Endothelial cell of umbilical vein (primary cell): ENCODE measurements around the gene SPIRE2. TPM values are rescaled to one million over a fixed set of nuclear protein-coding genes. Genes with fewer than 3 reads are reported as not detected.

Experiments used
- BruUV-seq: library from RNA; stranded (reverse); fragments of 400-500 nt; replicated peaks from 2 replicates; lab custom pipeline; 2021; lab: Mats Ljungman, UMichigan
- CTCF ChIA-PET: fragments of 300-600, 350-600 bp; sonication (Branson Sonifier 250); formaldehyde crosslinking; loops from one replicate; lab custom pipeline; 2021; ENCODE audit warnings: antibody characterized with exemption, inconsistent platforms; lab: Charles Lee
- POLR2A ChIA-PET: fragments of 300-600, 350-600 bp; sonication (Branson Sonifier 250); formaldehyde crosslinking; loops from one replicate; lab custom pipeline; 2021; ENCODE audit warnings: antibody characterized with exemption, inconsistent platforms; lab: Charles Lee
- DNase-seq: peaks from one replicate; pipeline ENCODE4 v3.0.0-alpha.2; 2011; ENCODE audit warnings: low read depth, low spot score
- FAIRE-seq: peaks from 2 replicates; lab custom pipeline; 2011; peaks lifted over from hg19 to GRCh38; lab: Jason Lieb, UNC
- H2AFZ ChIP-seq: 2 replicates; pipeline ENCODE4 v1.6.0; 2012; ENCODE audit warnings: low read depth, low read length, control low read depth, inconsistent platforms
- H3K27ac ChIP-seq: 2 replicates; pipeline ENCODE4 v1.5.1; 2011; ENCODE audit warnings: low read depth, mild to moderate bottlenecking, control low read depth, low read length, moderate library complexity; ENCODE audit not compliant: insufficient read depth
- H3K27me3 ChIP-seq, 2 experiments: 2 replicates each; pipeline versions ENCODE4 v1.6.0 to v1.6.1; 2011; ENCODE audit warnings: low read length in 2 of 2, mixed read lengths in 1 of 2; ENCODE audit not compliant: control insufficient read depth in 2 of 2, insufficient read depth in 2 of 2
- H3K36me3 ChIP-seq, 2 experiments: 2 replicates in 1 of 2; 3 replicates in 1 of 2; pipeline ENCODE4 v1.5.1; 2011; ENCODE audit warnings: low read length in 2 of 2, mild to moderate bottlenecking in 1 of 2, moderate library complexity in 1 of 2; ENCODE audit not compliant: control insufficient read depth in 2 of 2, insufficient read depth in 2 of 2; ENCODE audit errors: extremely low read depth in 1 of 2
- H3K4me1 ChIP-seq: 3 replicates; pipeline ENCODE4 v1.5.1; 2011; ENCODE audit warnings: mild to moderate bottlenecking, low read length; ENCODE audit not compliant: control insufficient read depth, insufficient read depth; ENCODE audit errors: extremely low read depth
- H3K4me2 ChIP-seq: 2 replicates; pipeline ENCODE4 v1.6.1; 2011; ENCODE audit warnings: low read length, control low read depth, mixed read lengths; ENCODE audit not compliant: insufficient read depth
- H3K4me3 ChIP-seq, 3 experiments: fragments of 200-600 bp in 1 of 3; sonication (generic), shearing (Covaris generic) in 1 of 3; replicated peaks in 1 of 3; 2 replicates each; pipeline ENCODE4 v1.5.1; 2011 to 2016; ENCODE audit warnings: control low read depth in 3 of 3, low read length in 3 of 3, mild to moderate bottlenecking in 2 of 3, inconsistent platforms in 1 of 3, low read depth in 1 of 3, moderate library complexity in 1 of 3; ENCODE audit not compliant: insufficient read depth in 1 of 3
- H3K79me2 ChIP-seq: 2 replicates; pipeline ENCODE4 v1.6.0; 2012; ENCODE audit warnings: low read length, inconsistent platforms; ENCODE audit not compliant: control insufficient read depth, insufficient read depth
- H3K9ac ChIP-seq: replicated peaks from 2 replicates; pipeline ENCODE3; 2011; ENCODE audit warnings: low read length, control low read depth; ENCODE audit not compliant: insufficient read depth; ENCODE audit errors: extremely low read depth
- H3K9me1 ChIP-seq: replicated peaks from 3 replicates; pipeline ENCODE4 v1.6.0; 2011; ENCODE audit warnings: mild to moderate bottlenecking, low read length; ENCODE audit not compliant: control insufficient read depth, insufficient read depth; ENCODE audit errors: extremely low read depth
- H3K9me3 ChIP-seq: replicated peaks from 2 replicates; pipeline ENCODE4 v1.5.1; 2012; ENCODE audit warnings: low read length, inconsistent platforms; ENCODE audit not compliant: control insufficient read depth, insufficient read depth
- H4K20me1 ChIP-seq: replicated peaks from 2 replicates; pipeline ENCODE3; 2011; ENCODE audit warnings: mild to moderate bottlenecking, low read length; ENCODE audit not compliant: control insufficient read depth, insufficient read depth; ENCODE audit errors: extremely low read depth
- EZH2 ChIP-seq: IDR thresholded peaks from 2 replicates; pipeline ENCODE4 v1.6.1; 2012; ENCODE audit warnings: borderline replicate concordance, low read depth, mild to moderate bottlenecking, moderate library complexity, low read length, inconsistent platforms; ENCODE audit not compliant: severe bottlenecking
- FOS ChIP-seq: IDR thresholded peaks from 2 replicates; pipeline ENCODE4 v1.6.1; 2011; ENCODE audit warnings: mild to moderate bottlenecking, low read length, moderate library complexity, borderline replicate concordance; ENCODE audit not compliant: insufficient read depth
- GATA2 ChIP-seq: IDR thresholded peaks from 2 replicates; pipeline ENCODE4 v1.7.0; 2011; ENCODE audit warnings: low read depth, mild to moderate bottlenecking, moderate library complexity, mixed read lengths, low read length; ENCODE audit not compliant: insufficient read length, insufficient read depth
- JUN ChIP-seq: IDR thresholded peaks from 2 replicates; pipeline ENCODE4 v1.6.1; 2011; ENCODE audit warnings: borderline replicate concordance, low read depth; ENCODE audit not compliant: insufficient read length, insufficient read depth
- MYC ChIP-seq: IDR thresholded peaks from one replicate; pipeline ENCODE4 v1.6.1; 2011; ENCODE audit warnings: mild to moderate bottlenecking, low read depth, low read length
- POLR2A ChIP-seq: IDR thresholded peaks from 2 replicates; pipeline ENCODE4 v1.6.1; 2012; ENCODE audit warnings: low read depth, mild to moderate bottlenecking, control low read depth, low read length
- POLR2AphosphoS5 ChIP-seq: IDR thresholded peaks from 2 replicates; pipeline ENCODE4 v1.6.1; 2012; ENCODE audit warnings: low read depth, mild to moderate bottlenecking, control low read depth, low read length, moderate library complexity; ENCODE audit not compliant: insufficient read depth
- dilution Hi-C: fragments of 300-500 bp; cut with MboI; formaldehyde crosslinking; loops from one replicate; pipeline ENCODE4 v1.15.0; 2019; ENCODE audit warnings: low sequenced_read_pairs; ENCODE audit not compliant: extremely low pct_ligation_motif_present
- intact Hi-C: fragments of 100-400 bp; cut with micrococcal nuclease; formaldehyde crosslinking; loops from one replicate; pipeline ENCODE4 v1.10.0; 2022
- polyA plus RNA-seq, 4 experiments: library from polyadenylated mRNA; depleted of rRNA in 3 of 4; stranded (reverse) in 3 of 4; unstranded in 1 of 4; fragments of >200 nt; gene quantifications; 2 replicates each; pipeline versions ENCODE4 v1.2.1 to v1.2.3, GENCODE V29; 2011 to 2012; ENCODE audit warnings: missing spikeins in 1 of 4
- total RNA-seq: library from RNA; stranded (reverse); gene quantifications from 2 replicates; pipeline ENCODE4 v1.2.3, GENCODE V29; 2021
- TF ChIP-seq, protein P1 (sequence below): IDR thresholded peaks from 2 replicates; pipeline ENCODE4 v1.6.1; 2011; ENCODE audit not compliant: insufficient read depth, insufficient read length
- TF ChIP-seq, protein P2 (sequence below), 2 donors: IDR thresholded peaks; 1 replicate in 1 of 2; 2 replicates in 1 of 2; pipeline ENCODE4 v1.5.1; 2011; ENCODE audit warnings: low read length in 2 of 2, mild to moderate bottlenecking in 2 of 2, moderate library complexity in 2 of 2, control low read depth in 1 of 2, inconsistent platforms in 1 of 2, low read depth in 1 of 2; ENCODE audit not compliant: insufficient read depth in 1 of 2; ENCODE audit errors: extremely low read depth in 1 of 2

Gene SPIRE2
- total and polyA plus RNA-seq, 2 donors (not counting 3 experiments of a cell fraction or from before 2014, with no cell fraction given), result 1.2 to 3.1 TPM

DNA sequence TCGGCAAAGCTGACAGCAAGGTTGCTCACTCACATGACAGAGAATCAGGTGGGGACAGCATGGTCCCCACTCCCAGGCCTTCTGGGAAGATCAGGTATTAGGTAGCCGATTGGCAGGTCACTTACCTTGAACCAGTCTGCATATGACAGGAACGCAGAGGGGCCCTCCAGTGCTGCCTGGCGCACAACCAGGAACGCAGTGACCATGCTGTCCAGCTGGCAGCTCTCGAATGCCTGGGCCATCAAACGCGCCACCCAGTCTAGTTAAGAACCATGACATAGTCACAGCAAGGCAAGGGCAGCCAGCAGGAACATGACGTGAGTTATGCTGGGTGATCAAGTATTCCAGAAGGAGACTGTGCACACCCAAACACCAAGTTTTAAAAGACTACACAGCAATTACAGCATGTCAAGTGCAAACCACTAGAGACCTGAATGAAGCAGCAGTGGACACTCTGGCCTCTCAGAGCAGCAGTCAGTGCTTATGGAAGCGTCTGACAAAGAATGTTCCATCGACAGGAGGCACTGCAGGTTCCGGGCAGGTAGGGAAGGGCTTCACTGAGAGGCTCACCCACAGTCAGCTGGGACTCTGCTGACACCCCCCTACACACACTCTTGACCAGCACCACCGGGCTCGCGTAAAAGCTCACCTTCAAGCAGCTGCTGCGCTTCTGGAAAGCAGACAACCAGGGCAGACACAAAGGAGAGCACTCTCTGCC lies 36.8 kb upstream of the SPIRE2 start:
- H3K27me3 ChIP-seq, result no peaks in the 10 kb centered on the region
- FAIRE-seq (no peak), DNase-seq (no peak)
- no peaks in the 10 kb centered on the region for H3K9me1 ChIP-seq
- no peak overlapping the region for H3K4me3 ChIP-seq
- no peaks in the 10 kb centered on the region for H4K20me1 ChIP-seq
- intact Hi-C loops (no loop called here), dilution Hi-C loops (no loop called here)
- no peak overlapping the region for H2AFZ ChIP-seq
- ChIA-PET CTCF (interaction anchor here (0.7 to 5.1 kb wide), 4 partner anchors 69 to 91 kb away, joined by 4 to 119 read pairs (median 25); partner anchors contain the start of gene SPATA2L), POLR2A (no interaction called here)
- no TSS peak for BruUV-seq
- no peak overlapping the region for H3K27ac ChIP-seq
- TF ChIP-seq EZH2, result no peak
- TF ChIP-seq JUN, result no peak
- TF ChIP-seq FOS, result no peak
- no peak for TF ChIP-seq GATA2
- TF ChIP-seq, protein P1, sequence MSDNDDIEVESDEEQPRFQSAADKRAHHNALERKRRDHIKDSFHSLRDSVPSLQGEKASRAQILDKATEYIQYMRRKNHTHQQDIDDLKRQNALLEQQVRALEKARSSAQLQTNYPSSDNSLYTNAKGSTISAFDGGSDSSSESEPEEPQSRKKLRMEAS, result no peak
- no peak for TF ChIP-seq MYC
- TF ChIP-seq, protein P2, sequence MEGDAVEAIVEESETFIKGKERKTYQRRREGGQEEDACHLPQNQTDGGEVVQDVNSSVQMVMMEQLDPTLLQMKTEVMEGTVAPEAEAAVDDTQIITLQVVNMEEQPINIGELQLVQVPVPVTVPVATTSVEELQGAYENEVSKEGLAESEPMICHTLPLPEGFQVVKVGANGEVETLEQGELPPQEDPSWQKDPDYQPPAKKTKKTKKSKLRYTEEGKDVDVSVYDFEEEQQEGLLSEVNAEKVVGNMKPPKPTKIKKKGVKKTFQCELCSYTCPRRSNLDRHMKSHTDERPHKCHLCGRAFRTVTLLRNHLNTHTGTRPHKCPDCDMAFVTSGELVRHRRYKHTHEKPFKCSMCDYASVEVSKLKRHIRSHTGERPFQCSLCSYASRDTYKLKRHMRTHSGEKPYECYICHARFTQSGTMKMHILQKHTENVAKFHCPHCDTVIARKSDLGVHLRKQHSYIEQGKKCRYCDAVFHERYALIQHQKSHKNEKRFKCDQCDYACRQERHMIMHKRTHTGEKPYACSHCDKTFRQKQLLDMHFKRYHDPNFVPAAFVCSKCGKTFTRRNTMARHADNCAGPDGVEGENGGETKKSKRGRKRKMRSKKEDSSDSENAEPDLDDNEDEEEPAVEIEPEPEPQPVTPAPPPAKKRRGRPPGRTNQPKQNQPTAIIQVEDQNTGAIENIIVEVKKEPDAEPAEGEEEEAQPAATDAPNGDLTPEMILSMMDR (IDR thresholded peaks at IDR 0.05; ENCODE audit: extremely low read depth in 1 of 2, insufficient read depth in 1 of 2, low read depth in 1 of 2, low read length in 2 of 2), result no peak
- no peak for TF ChIP-seq POLR2AphosphoS5
- TF ChIP-seq POLR2A, result no peak
- H3K4me1 ChIP-seq, result no peaks in the 10 kb centered on the region
- no peaks in the 10 kb centered on the region for H3K9me3 ChIP-seq
- H3K79me2 ChIP-seq, result no peaks in the 10 kb centered on the region
- no peak overlapping the region for H3K9ac ChIP-seq
- H3K4me2 ChIP-seq, result no peak overlapping the region
- peaks cover 0 to 9% of the 10 kb centered on the region in 2 experiments for H3K36me3 ChIP-seq
